Stomach (tissue), 4 donors: ENCODE results near the gene TPCN2.

Experiments
- EP300 ChIP-seq: sonication (generic); formaldehyde crosslinking; IDR thresholded peaks from one replicate; pipeline ENCODE4 v1.6.1; 2017; ENCODE audit warnings: antibody characterized with exemption
- POLR2AphosphoS5 ChIP-seq, 3 donors: sonication (generic); formaldehyde crosslinking; IDR thresholded peaks; one replicate each; pipeline ENCODE4 v1.6.1; 2016; ENCODE audit warnings: antibody characterized with exemption in 3 of 3
- TF ChIP-seq, protein P1 (sequence below), 7 experiments: fragments of 450-650 bp in 4 of 7; fragments of 200-600 bp in 3 of 7; sonication (generic) in 3 of 7; IDR thresholded peaks; one replicate each; pipeline ENCODE4 v1.5.1; 2016 to 2019; ENCODE audit warnings: antibody characterized with exemption in 7 of 7, control low read depth in 2 of 7, mild to moderate bottlenecking in 1 of 7

DNA sequence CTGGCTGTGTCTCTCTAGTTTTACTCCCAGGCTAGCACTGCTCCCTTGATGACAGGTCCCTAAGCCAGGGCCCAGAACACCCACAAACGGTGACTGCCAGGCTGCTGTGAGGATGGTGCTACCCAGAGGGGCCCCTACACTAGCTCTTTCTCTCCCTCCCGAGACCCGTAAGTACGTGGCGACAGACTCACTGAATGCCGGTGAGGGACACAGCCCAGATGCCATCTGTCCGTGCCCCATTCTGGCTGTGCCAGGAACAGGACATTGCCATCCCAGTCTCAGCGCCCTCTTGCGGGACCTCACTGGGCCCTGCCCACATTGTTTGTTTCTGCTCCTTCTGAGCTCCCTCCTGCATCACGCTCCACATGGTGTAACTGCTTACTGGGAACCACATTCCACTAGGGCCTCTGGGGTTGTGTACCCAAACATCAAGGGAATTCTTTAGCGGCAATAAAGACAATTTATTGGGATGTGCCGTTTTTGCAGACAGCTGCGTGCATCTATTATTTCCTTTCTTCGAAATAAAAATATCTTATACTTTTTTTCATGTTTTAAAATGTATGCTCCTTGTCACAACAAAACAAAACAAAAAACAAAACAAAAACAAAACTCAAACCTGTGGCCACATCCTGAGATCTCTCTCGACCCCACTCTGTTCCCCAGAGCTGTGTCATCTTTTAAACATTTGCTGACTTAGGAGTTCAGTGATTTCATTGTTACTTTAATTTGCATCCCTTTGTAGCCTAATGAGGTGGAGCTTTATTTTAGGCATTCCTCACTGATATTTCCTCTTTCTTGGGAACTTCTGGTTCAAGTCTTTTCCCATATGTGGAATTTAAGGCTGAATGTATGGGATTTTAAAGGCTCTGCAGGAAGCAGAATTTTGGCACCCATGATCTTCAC is 4.4 kb upstream of the TPCN2 start:
- TF ChIP-seq, protein P1, sequence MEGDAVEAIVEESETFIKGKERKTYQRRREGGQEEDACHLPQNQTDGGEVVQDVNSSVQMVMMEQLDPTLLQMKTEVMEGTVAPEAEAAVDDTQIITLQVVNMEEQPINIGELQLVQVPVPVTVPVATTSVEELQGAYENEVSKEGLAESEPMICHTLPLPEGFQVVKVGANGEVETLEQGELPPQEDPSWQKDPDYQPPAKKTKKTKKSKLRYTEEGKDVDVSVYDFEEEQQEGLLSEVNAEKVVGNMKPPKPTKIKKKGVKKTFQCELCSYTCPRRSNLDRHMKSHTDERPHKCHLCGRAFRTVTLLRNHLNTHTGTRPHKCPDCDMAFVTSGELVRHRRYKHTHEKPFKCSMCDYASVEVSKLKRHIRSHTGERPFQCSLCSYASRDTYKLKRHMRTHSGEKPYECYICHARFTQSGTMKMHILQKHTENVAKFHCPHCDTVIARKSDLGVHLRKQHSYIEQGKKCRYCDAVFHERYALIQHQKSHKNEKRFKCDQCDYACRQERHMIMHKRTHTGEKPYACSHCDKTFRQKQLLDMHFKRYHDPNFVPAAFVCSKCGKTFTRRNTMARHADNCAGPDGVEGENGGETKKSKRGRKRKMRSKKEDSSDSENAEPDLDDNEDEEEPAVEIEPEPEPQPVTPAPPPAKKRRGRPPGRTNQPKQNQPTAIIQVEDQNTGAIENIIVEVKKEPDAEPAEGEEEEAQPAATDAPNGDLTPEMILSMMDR (IDR thresholded peaks at IDR 0.05): peak in 4 of 7 experiments; percentile 16 to 51 (median 40)
- TF ChIP-seq EP300 (no peak), POLR2AphosphoS5 (IDR thresholded peaks at IDR 0.05) (peak in 2 of 3 donors; percentile 66 to 76)
